PC-3 (cell line): Measurements from ENCODE around the gene TMEM140. TPM values are rescaled to one million over a fixed set of nuclear protein-coding genes. Genes with fewer than 3 reads are reported as not detected.

Experiments used
- ATAC-seq: fragments of 200-7000 bp; cut with Tn5 transposase; 2 replicates; pipeline ENCODE4 v1.9.1; 2020; ENCODE audit warnings: mild to moderate bottlenecking, moderate library complexity
- BruUV-seq: library from RNA; stranded (reverse); fragments of 400-500 nt; replicated peaks from 2 replicates; lab custom pipeline; 2021; lab: Mats Ljungman, UMichigan
- CTCF ChIA-PET: fragments of 300-600 bp; sonication (Branson Sonifier 250); formaldehyde crosslinking; loops from one replicate; lab custom pipeline; 2022; ENCODE audit warnings: antibody characterized with exemption; lab: Charles Lee
- POLR2A ChIA-PET: fragments of 300-600 bp; sonication (Branson Sonifier 250); formaldehyde crosslinking; loops from one replicate; lab custom pipeline; 2022; ENCODE audit warnings: antibody characterized with exemption; ENCODE audit not compliant: unreplicated experiment; lab: Charles Lee
- DNase-seq: peaks from one replicate; pipeline ENCODE4 v3.0.0-alpha.2; 2015
- H2AFZ ChIP-seq: fragments of 300-600 bp; sonication (generic); 2 replicates; pipeline ENCODE4 v1.6.0; 2016; ENCODE audit warnings: antibody characterized with exemption, low read length
- H3F3A ChIP-seq: fragments of 300-600 bp; sonication (generic); one replicate; pipeline ENCODE4 v1.6.0; 2017; ENCODE audit warnings: antibody characterized with exemption, low read length, control low read depth, mild to moderate bottlenecking; ENCODE audit not compliant: unreplicated experiment
- H3K27ac ChIP-seq: fragments of 300-600 bp; sonication (generic); 2 replicates; pipeline ENCODE4 v1.5.1; 2016; ENCODE audit warnings: mild to moderate bottlenecking, low read length
- H3K27me3 ChIP-seq: fragments of 300-600 bp; sonication (generic); 2 replicates; pipeline ENCODE4 v1.6.1; 2016; ENCODE audit warnings: low read length, mixed read lengths
- H3K36me3 ChIP-seq: fragments of 300-600 bp; sonication (generic); 2 replicates; pipeline ENCODE4 v1.6.1; 2016; ENCODE audit warnings: low read depth, mixed run types, low read length, mixed read lengths
- H3K4me1 ChIP-seq: fragments of 300-600 bp; sonication (generic); 2 replicates; pipeline ENCODE4 v1.5.1; 2016; ENCODE audit warnings: low read length; ENCODE audit not compliant: insufficient read depth
- H3K4me2 ChIP-seq: fragments of 300-600 bp; sonication (generic); 2 replicates; pipeline ENCODE4 v1.6.0; 2016; ENCODE audit warnings: low read length
- H3K4me3 ChIP-seq: fragments of 300-600 bp; sonication (generic); 2 replicates; pipeline ENCODE4 v1.5.1; 2016; ENCODE audit warnings: mild to moderate bottlenecking, low read length, mixed read lengths
- H3K79me2 ChIP-seq: fragments of 300-600 bp; sonication (generic); 2 replicates; pipeline ENCODE4 v1.6.1; 2017; ENCODE audit warnings: low read length, mixed read lengths
- H3K9ac ChIP-seq: fragments of 300-600 bp; sonication (generic); 2 replicates; pipeline ENCODE4 v1.6.0; 2016; ENCODE audit warnings: mild to moderate bottlenecking, low read length
- H3K9me2 ChIP-seq: fragments of 300-600 bp; sonication (generic); replicated peaks from 2 replicates; pipeline ENCODE4 v1.6.1; 2016; ENCODE audit warnings: mixed run types, low read length, mixed read lengths
- H3K9me3 ChIP-seq: fragments of 300-600 bp; sonication (generic); 2 replicates; pipeline ENCODE4 v1.6.1; 2016; ENCODE audit warnings: low read length, mixed read lengths
- H4K20me1 ChIP-seq: fragments of 300-600 bp; sonication (generic); 2 replicates; pipeline ENCODE4 v1.6.1; 2016; ENCODE audit warnings: low read length, mixed read lengths
- CTCF ChIP-seq: fragments of 300-600 bp; sonication (generic); conservative IDR thresholded peaks from 2 replicates; pipeline ENCODE4 v1.5.1; 2017; ENCODE audit warnings: antibody characterized with exemption, low read depth, mild to moderate bottlenecking, low read length
- EZH2 ChIP-seq: fragments of 300-600 bp; sonication (generic); IDR thresholded peaks from one replicate; pipeline ENCODE4 v1.6.1; 2017; ENCODE audit warnings: antibody characterized with exemption, mild to moderate bottlenecking, low read length; ENCODE audit not compliant: unreplicated experiment
- EZH2phosphoT487 ChIP-seq: fragments of 300-600 bp; sonication (generic); IDR thresholded peaks from 2 replicates; pipeline ENCODE4 v1.6.1; 2018; ENCODE audit warnings: mild to moderate bottlenecking, antibody characterized with exemption, low read length, borderline replicate concordance
- intact Hi-C: fragments of 100-400 bp; cut with micrococcal nuclease; formaldehyde crosslinking; loops from 2 replicates; pipeline ENCODE4 v1.9.0; 2023
- total RNA-seq: library from RNA; depleted of rRNA; stranded (reverse); fragments of >200 nt; gene quantifications from 2 replicates; pipeline ENCODE4 v1.2.3, GENCODE V29; 2014

Gene TMEM140
- total RNA-seq, 1 experiment from 2014 or later = not detected

GRCh38 chr7:135178364-135178763 lies 30.5 kb downstream of the TMEM140 start:
- H3K27ac ChIP-seq = no peak overlapping the region
- H3K36me3 ChIP-seq = peaks cover 18% of the 10 kb centered on the region; the same call in 1 of the 2 replicates
- no peaks in the 10 kb centered on the region for H3K27me3 ChIP-seq
- no peak overlapping the region for H2AFZ ChIP-seq
- no peak for DNase-seq
- peaks cover 19% of the 10 kb centered on the region for H3K4me1 ChIP-seq
- H3K9ac ChIP-seq = no peak overlapping the region
- no peaks in the 10 kb centered on the region for H3F3A ChIP-seq
- intact Hi-C loops = loop anchor here (10.0 kb wide), 1 partner anchor 534 kb away; the partner anchor contains the start of gene BPGM
- no peaks in the 10 kb centered on the region for H4K20me1 ChIP-seq
- ChIA-PET CTCF (no interaction called here), POLR2A (no interaction called here)
- no peak overlapping the region for H3K4me3 ChIP-seq
- TF ChIP-seq CTCF (no peak), EZH2 (no peak), EZH2phosphoT487 (no peak)
- no peak for ATAC-seq
- no peaks in the 10 kb centered on the region for H3K9me2 ChIP-seq
- H3K9me3 ChIP-seq = peaks cover 22% of the 10 kb centered on the region
- no TSS peak for BruUV-seq
- H3K79me2 ChIP-seq = no peaks in the 10 kb centered on the region
- no peak overlapping the region for H3K4me2 ChIP-seq

GRCh38 chr7:135179321-135179925 lies 31.6 kb downstream of the TMEM140 start:
- H3K27ac ChIP-seq = no peak overlapping the region
- peaks cover 22% of the 10 kb centered on the region for H3K9me3 ChIP-seq
- no peak overlapping the region for H3K4me2 ChIP-seq
- BruUV-seq = no TSS peak
- intact Hi-C loops = loop anchor here (10.0 kb wide), 1 partner anchor 535 kb away; the partner anchor contains the start of gene BPGM
- peaks cover 18% of the 10 kb centered on the region; the same call in 1 of the 2 replicates for H3K36me3 ChIP-seq
- no peak overlapping the region for H2AFZ ChIP-seq
- no peak overlapping the region for H3K4me3 ChIP-seq
- H3K27me3 ChIP-seq = no peaks in the 10 kb centered on the region
- ATAC-seq (no peak), DNase-seq (no peak)
- ChIA-PET CTCF (no interaction called here), POLR2A (no interaction called here)
- H3K9ac ChIP-seq = no peak overlapping the region
- peaks cover 19% of the 10 kb centered on the region for H3K4me1 ChIP-seq
- no peaks in the 10 kb centered on the region for H3K9me2 ChIP-seq
- H3K79me2 ChIP-seq = no peaks in the 10 kb centered on the region
- no peaks in the 10 kb centered on the region for H3F3A ChIP-seq
- H4K20me1 ChIP-seq = no peaks in the 10 kb centered on the region
- TF ChIP-seq EZH2phosphoT487 = no peak
- TF ChIP-seq CTCF = no peak
- TF ChIP-seq EZH2 = no peak

- peaks cover 22% of the 10 kb centered on the region for H3K9me3 ChIP-seq
- no peak overlapping the region for H3K4me3 ChIP-seq
- POLR2A ChIA-PET = no interaction called here
- TF ChIP-seq CTCF (no peak), EZH2phosphoT487 (no peak), EZH2 (no peak)
- no peaks in the 10 kb centered on the region for H3K9me2 ChIP-seq
- CTCF ChIA-PET = no interaction called here
- ATAC-seq (no peak), DNase-seq (no peak)
- H3F3A ChIP-seq = no peaks in the 10 kb centered on the region
- peaks cover 18% of the 10 kb centered on the region; the same call in 1 of the 2 replicates for H3K36me3 ChIP-seq
- H3K27ac ChIP-seq = no peak overlapping the region
- H4K20me1 ChIP-seq = no peaks in the 10 kb centered on the region
- no TSS peak for BruUV-seq
- H2AFZ ChIP-seq = no peak overlapping the region
- H3K4me1 ChIP-seq = peaks cover 19% of the 10 kb centered on the region
- no peak overlapping the region for H3K4me2 ChIP-seq
- no peaks in the 10 kb centered on the region for H3K27me3 ChIP-seq
- H3K9ac ChIP-seq = no peak overlapping the region
- intact Hi-C loops = no loop called here
- H3K79me2 ChIP-seq = no peaks in the 10 kb centered on the region
Measured at GRCh38 chr7:135180122-135180521, 32.2 kb downstream of the TMEM140 start.
